Left colon (tissue), 2 donors: ENCODE results near the gene AP1S1. TPM values are rescaled to one million over a fixed set of nuclear protein-coding genes. Genes with fewer than 3 reads are reported as not detected.
"Not testable (repeated sequence)": the region's sequence is repeated elsewhere in the genome, so short reads cannot be mapped to it uniquely, and the experiment has no call there.

Source experiments
- ATAC-seq: fragments of 200-7000 bp; cut with Tn5 transposase; one replicate; pipeline ENCODE4 v1.9.1; 2020; ENCODE audit warnings: mild to moderate bottlenecking, moderate library complexity
- DNase-seq, 2 donors: peaks; one replicate each; pipeline ENCODE4 v3.0.0-alpha.2; 2020
- intact Hi-C, 2 donors: fragments of 100-400 bp; cut with DNase I in 1 of 2; cut with micrococcal nuclease in 1 of 2; formaldehyde crosslinking; loops; one replicate each; pipeline versions ENCODE4 v1.11.2 to v1.14.0; 2022; cut with DNase I, micrococcal nuclease
- long read RNA-seq: library from polyadenylated mRNA; unstranded; transcript quantifications from one replicate; pipeline ENCODE4 v2.0.0, GENCODE V29; 2021
- total RNA-seq, 2 donors: library from RNA; stranded (reverse); fragmentation: NEBNext Ultra II Directional; extraction: Animal tissue kit (Norgen Biotek cat#: 25700); gene quantifications; one replicate each; pipeline ENCODE4 v1.2.1, GENCODE V29; 2021
- donor health status: DM: no; HTN: no; CAD: no.
- donor health status: DM: yes; HTN: yes; CAD: no.

The AP1S1 gene
- total RNA-seq, result 10 to 100 TPM; 70.5 to 84.8 TPM
- long read RNA-seq, transcript AP1S1-201 (5 exons, 1,303 nt), result major isoform, 5 of 6 reads
- long read RNA-seq, partial matches to known transcripts, result 0 of 6 reads
- long read RNA-seq, other reads (novel, unspliced or antisense), result 1 of 6 reads

GRCh38 chr7:101153969-101154692 lies at the start of gene AP1S1:
AP1S1 (plus strand) TSS chr7:101154476; CDS start chr7:101154515, 39 bp downstream.
- ATAC-seq (peak; percentile 91), DNase-seq (peak; percentile 94 to 95)
- intact Hi-C loops, result no loop called here

DNA sequence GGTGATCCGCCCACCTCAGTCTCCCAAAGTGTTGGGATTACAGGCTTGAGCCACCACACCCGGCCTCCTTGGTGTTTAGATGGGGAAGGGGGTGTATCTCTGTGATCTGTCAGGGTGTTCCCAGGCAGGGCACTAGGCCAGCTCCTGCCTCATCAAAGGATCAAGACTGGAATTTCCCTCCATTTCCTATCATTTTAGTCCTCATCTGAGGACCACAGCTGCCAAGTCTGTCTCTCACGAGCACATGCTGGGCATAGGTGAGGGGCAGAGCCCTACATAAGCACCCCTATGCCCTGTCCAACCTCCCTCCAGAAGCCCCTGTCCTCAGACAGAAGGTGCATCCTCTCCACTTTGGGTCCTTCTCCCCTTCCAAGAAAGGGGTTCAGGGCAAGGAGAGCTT lies 49.5 kb upstream of the AP1S1 start:
- intact Hi-C loops, result no loop called here
- no peak for DNase-seq
- no peak for ATAC-seq

DNA sequence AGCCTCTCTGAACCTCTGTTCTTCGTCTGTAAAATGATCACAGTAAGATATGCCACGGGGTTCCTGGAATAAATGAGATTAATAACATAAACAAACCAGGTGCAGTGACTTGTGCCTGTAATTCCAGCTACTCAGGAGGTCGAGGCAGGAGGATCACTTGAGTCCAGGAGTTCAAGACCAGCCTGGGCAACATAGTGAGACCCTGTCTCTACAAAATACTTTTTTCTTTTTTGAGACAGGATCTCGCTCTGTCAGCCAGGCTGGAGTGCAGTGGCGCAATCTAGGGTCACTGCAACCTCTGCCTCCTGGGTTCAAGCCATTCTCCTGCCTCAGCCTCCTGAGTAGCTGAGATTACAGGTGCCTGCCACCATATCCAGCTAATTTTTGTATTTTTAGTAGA lies 49.0 kb upstream of the AP1S1 start:
- intact Hi-C loops, DNase-seq, ATAC-seq: not testable (repeated sequence)

DNA sequence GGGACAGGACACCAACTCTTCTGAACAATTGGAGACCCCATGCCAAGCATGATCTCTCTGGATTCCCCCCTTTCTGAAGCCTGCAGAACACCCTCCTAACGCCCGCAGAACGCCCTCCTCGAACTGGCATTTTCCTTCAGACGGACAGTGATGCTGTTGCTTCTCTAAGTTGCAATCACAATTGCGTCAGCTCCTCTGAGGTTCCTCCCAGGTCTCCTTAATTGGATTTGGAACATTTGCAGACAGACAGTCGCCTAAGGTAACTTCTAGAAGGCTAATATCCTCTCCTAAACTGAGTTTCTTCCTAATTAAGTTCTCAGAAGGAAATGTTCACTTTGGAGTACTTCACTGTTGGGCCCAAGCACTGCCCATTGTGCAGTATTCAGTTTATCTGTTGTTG lies 47.9 kb upstream of the AP1S1 start:
- intact Hi-C loops, result no loop called here
- DNase-seq (no peak), ATAC-seq (no peak)

GRCh38 chr7:101108330-101108857 lies 45.9 kb upstream of the AP1S1 start:
- intact Hi-C loops, result no loop called here
- no peak for ATAC-seq
- DNase-seq, result no peak

DNA sequence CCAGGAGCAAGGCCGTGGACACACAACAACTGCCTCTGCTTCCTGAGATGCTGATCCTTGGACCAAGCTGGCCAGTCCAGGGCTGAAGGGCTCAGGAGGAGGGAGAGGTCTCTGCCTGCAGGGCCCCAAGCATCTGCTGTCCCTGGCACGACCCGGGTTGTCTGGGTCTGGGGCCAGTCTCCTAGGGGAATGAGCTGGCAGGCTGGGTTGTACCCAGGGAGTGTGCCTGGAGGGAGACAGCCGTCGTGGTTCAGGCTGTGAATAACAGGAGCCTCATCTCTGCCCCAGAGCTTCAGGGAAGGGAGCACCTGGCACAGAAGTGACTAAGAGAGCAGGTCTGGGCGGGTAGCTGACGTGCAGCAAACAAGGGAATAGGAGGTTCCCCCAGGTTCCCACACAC lies 45.3 kb upstream of the AP1S1 start:
- intact Hi-C loops, result no loop called here
- DNase-seq (no peak), ATAC-seq (no peak)

DNA sequence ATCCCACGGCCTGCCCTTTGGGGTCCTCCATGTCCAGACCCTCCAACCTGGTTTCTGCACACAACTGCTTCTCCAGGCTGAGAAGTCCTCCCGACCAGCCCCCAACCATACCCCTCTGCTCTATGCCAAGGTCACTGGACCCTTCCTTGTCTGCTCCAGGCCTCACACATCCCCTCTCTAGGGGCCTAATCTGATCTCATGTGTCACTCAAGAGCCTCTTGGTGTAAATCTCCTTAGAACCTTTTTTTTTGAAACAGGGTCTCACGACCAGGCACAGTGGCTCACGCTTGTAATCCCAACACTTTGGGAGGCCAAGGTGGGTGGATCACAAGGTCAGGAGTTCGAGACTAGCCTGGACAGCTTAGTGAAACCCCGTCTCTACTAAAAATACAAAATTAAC lies 44.9 kb upstream of the AP1S1 start:
- intact Hi-C loops, result no loop called here
- no peak for ATAC-seq

GRCh38 chr7:101111261-101111660 lies 43.0 kb upstream of the AP1S1 start:
- no peak for ATAC-seq
- intact Hi-C loops, result no loop called here
- DNase-seq, result no peak

More for the DNA sequence above, 44.9 kb upstream of the AP1S1 start:
- DNase-seq, result no peak

GRCh38 chr7:101112233-101112632 lies 42.0 kb upstream of the AP1S1 start:
- DNase-seq, result no peak
- ATAC-seq, result no peak
- intact Hi-C loops, result no loop called here

DNA sequence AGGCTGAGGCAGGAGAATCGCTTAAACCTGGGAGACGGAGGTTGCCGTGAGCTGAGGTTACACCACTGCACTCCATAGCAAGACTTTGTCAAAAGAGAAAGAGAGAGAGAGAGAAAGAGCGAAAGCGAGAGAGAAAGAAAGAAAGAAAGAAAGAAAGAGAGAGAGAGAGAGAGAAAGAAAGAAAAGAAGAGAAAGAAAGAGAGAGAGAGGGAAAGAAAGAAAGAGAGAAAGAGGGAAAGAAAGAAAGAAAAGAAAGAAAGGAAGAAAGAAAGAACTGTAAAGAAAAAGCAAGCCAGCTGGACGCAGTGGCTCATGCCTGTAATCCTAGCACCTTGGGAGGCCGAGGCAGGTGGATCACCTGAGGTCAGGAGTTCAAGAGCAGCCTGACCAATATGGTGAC lies 41.1 kb upstream of the AP1S1 start:
- intact Hi-C loops, result not testable (repeated sequence)

DNA sequence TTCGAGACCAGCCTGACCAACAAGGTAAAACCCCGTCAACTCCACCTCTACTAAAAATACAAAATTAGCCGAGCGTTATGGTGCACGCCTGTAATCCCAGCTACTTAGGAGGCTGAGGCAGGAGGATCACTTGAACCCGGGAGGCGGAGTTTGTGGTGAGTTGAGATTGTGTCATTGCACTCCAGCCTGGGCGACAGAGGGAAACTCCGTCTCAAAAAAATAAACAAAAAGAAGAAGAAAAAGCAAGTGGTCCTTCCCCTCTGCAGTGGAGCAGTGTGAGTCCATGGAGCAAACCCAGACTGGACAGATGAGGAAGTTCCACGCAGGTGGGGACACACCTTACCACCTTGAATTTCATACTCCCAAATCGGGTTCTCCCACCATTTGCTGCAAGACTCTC lies 40.4 kb upstream of the AP1S1 start:
- DNase-seq (no peak), ATAC-seq (no peak)
- intact Hi-C loops, result no loop called here

More for the DNA sequence above, 41.1 kb upstream of the AP1S1 start:
- DNase-seq, ATAC-seq: not testable (repeated sequence)

GRCh38 chr7:101114492-101114891 lies 39.8 kb upstream of the AP1S1 start:
- intact Hi-C loops, result no loop called here
- DNase-seq, result no peak
- no peak for ATAC-seq

GRCh38 chr7:101115215-101115614 lies 39.1 kb upstream of the AP1S1 start:
- intact Hi-C loops, result no loop called here
- no peak for DNase-seq
- no peak for ATAC-seq

DNA sequence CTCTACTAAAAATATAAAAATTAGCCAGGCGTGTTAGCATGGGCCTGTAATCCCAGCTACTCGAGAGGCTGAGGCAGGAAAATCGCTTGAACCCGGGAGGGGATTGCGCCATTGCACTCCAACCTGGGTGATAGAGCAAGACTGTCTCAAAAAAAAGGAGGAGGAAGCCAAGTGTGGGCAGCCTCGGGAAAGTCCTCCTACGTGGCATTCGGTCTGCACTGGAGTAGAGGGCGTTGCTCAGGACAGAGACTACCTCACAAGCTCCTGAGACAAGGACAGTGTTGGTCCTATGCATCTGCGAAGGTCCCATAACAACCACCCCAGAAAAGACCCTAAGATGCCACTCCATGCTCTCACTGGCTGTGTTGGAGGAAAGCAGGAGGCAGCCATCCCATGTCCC lies 37.4 kb upstream of the AP1S1 start:
- ATAC-seq (no peak), DNase-seq (no peak)
- intact Hi-C loops, result no loop called here

DNA sequence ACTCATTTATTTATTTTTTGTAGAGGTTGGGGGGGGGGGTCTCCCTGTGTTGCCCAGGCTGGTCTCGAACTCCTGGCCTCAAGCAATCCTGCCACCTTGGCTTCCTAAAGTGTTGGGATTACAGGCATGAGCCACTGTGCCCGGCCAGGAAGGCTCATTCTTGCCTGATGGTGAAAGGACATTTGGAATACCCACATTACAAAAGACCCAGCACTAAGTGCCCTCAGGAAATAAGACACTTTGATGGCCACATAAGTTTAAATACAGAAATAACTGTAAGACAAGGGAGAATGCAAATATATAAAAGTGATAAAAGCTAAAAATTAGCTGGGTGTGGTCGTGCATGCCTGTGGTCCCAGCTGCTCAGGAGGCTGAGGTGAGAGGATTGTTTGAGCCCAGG lies 35.4 kb upstream of the AP1S1 start:
- ATAC-seq (no peak), DNase-seq (no peak)

DNA sequence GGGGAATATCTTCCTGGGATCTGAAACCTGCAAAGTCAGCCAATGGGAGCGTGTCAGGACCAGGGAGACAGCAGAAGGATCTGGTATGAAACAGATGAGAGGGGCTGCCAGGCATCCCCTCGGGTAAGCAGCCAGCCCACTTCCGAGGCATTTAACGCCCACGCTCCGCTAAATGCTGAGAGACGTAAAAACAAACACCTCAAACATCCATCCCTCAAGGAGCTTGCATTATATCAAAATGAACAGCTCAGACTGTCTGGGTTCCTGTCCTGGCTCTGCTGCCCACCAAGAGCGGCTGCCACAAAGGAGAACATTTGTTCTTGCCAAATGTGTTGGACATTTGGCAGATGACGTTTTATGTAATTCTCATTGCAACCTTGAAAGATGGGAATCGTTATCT lies 34.4 kb upstream of the AP1S1 start:
- intact Hi-C loops, result no loop called here
- DNase-seq (no peak), ATAC-seq (no peak)

More for the DNA sequence above, 35.4 kb upstream of the AP1S1 start:
- intact Hi-C loops, result no loop called here

GRCh38 chr7:101120315-101120714 lies 34.0 kb upstream of the AP1S1 start:
- DNase-seq, result no peak
- intact Hi-C loops, result no loop called here
- ATAC-seq, result no peak

GRCh38 chr7:101121631-101121990 lies 32.7 kb upstream of the AP1S1 start:
- intact Hi-C loops, ATAC-seq, DNase-seq: not testable (repeated sequence)

DNA sequence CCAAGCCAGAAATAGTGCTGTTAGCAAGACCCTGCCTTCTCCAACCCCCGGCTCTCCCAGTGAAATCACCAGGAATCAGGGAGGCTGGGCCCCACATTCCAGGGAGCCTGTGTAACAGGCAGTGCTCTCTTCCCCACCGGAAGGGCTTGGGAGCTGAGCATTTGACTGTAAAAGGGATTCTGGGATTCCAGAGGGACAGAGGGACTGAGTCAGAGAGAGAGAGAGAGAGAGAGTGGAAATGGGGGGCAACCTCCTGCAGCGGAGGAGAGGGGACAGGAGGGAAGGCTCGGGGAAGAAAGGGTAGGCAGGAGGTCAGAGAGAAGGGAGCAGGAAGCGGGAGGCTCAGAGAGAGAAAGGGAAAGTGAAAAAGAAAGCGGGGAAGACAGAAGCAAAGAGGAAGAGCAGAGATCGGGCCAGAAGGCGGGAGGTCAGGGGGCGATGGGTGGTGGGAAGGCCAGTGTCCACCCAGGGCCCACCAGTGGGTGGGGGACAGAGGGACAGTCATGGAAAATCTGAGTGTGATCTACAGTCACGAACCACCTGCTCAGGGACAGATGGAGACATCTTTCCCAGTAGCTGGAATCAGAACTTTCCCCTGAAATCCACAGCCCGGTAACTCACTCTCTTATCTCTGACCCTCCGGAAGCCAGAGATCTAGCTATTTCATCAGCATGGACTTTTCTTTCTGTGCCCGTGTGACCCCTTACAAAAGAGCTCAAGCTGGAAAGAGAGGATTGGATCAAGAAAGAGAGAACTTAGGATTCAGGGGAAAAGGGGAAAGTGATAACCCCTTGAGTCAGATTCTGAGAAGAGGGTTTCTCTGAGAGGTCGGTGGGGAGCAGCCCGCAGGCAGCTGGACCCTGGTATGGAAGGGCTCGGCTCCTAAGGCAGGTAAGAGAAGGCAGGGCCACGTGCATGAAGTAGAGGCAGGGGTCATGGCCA lies 32.0 kb upstream of the AP1S1 start:
- intact Hi-C loops, result no loop called here
- DNase-seq, result peak; percentile 27 to 61
- ATAC-seq, result peak; percentile 76
